GM12878 (cell line): ENCODE results near the gene PCSK2. TPM values are rescaled to one million over a fixed set of nuclear protein-coding genes. Genes with fewer than 3 reads are reported as not detected.

Experiments used
- ATAC-seq: fragments of 200-7000 bp; cut with Tn5 transposase; 3 replicates; pipeline ENCODE4 v1.9.1; 2020; ENCODE audit warnings: mild to moderate bottlenecking, moderate library complexity
- BruUV-seq: library from RNA; stranded (reverse); fragments of 400-500 nt; replicated peaks from 2 replicates; lab custom pipeline; 2021; lab: Mats Ljungman, UMichigan
- CTCF ChIA-PET: fragments of 300-600 bp; sonication (Branson Sonifier 250); formaldehyde crosslinking; extraction: SDS; loops from one replicate; lab custom pipeline; 2021; ENCODE audit warnings: inconsistent platforms; lab: Yijun Ruan, JAX
- POLR2A ChIA-PET: fragments of 350-600 bp; formaldehyde crosslinking; extraction: SDS; loops from one replicate; lab custom pipeline; 2021; ENCODE audit warnings: inconsistent platforms; lab: Charles Lee
- RAD21 ChIA-PET: fragments of 300-600 bp; sonication (Branson Sonifier 250); formaldehyde crosslinking; loops from one replicate; lab custom pipeline; 2023; ENCODE audit warnings: antibody characterized with exemption; ENCODE audit not compliant: unreplicated experiment; lab: Charles Lee
- SMC1A ChIA-PET: fragments of 300-600 bp; sonication (Branson Sonifier 250); formaldehyde crosslinking; loops from one replicate; lab custom pipeline; 2023; ENCODE audit not compliant: unreplicated experiment, uncharacterized antibody; lab: Charles Lee
- DNase-seq: peaks from one replicate; pipeline ENCODE4 v3.0.0-alpha.2; 2011; ENCODE audit warnings: low read depth, low spot score
- FAIRE-seq: peaks from 3 replicates; lab custom pipeline; 2011; peaks lifted over from hg19 to GRCh38; lab: Jason Lieb, UNC
- H2AFZ ChIP-seq: 2 replicates; pipeline ENCODE4 v1.6.0; 2011; ENCODE audit warnings: low read depth, low read length, control low read depth; ENCODE audit not compliant: control insufficient read depth
- H3K27ac ChIP-seq: 2 replicates; pipeline ENCODE4 v1.5.1; 2011; ENCODE audit warnings: control low read depth; ENCODE audit not compliant: control insufficient read depth, insufficient read depth
- H3K27me3 ChIP-seq, 2 experiments: replicated peaks in 1 of 2; 2 replicates each; pipeline versions ENCODE4 v1.6.0 to v1.6.1; 2011; ENCODE audit warnings: low read length in 1 of 2; ENCODE audit not compliant: control insufficient read depth in 2 of 2, insufficient read depth in 2 of 2
- H3K36me3 ChIP-seq, 2 experiments: 2 replicates each; pipeline ENCODE4 v1.5.1; 2011; ENCODE audit warnings: low read length in 1 of 2; ENCODE audit not compliant: control insufficient read depth in 2 of 2, insufficient read depth in 2 of 2
- H3K4me1 ChIP-seq: 2 replicates; pipeline ENCODE4 v1.6.1; 2011; ENCODE audit warnings: mild to moderate bottlenecking, low read length, moderate library complexity, mixed read lengths; ENCODE audit not compliant: control insufficient read depth, insufficient read depth
- H3K4me2 ChIP-seq: 2 replicates; pipeline ENCODE4 v1.6.0; 2011; ENCODE audit warnings: control low read depth; ENCODE audit not compliant: control insufficient read depth, insufficient read depth
- H3K4me3 ChIP-seq: fragments of 200-600 bp; sonication (generic); 2 replicates; pipeline ENCODE4 v1.5.1; 2016
- H3K79me2 ChIP-seq: 2 replicates; pipeline ENCODE4 v1.6.0; 2011; ENCODE audit warnings: low read length; ENCODE audit not compliant: control insufficient read depth, insufficient read depth
- H3K9ac ChIP-seq: 2 replicates; pipeline ENCODE4 v1.8.0; 2011; ENCODE audit warnings: low read length, control low read depth, mixed read lengths; ENCODE audit not compliant: control insufficient read depth, insufficient read depth
- H3K9me3 ChIP-seq: replicated peaks from 3 replicates; pipeline ENCODE4 v1.5.1; 2011; ENCODE audit warnings: mild to moderate bottlenecking, low read length; ENCODE audit not compliant: control insufficient read depth, insufficient read depth
- H4K20me1 ChIP-seq: 2 replicates; pipeline ENCODE4 v1.6.0; 2011; ENCODE audit not compliant: control insufficient read depth, insufficient read depth
- CREB1 ChIP-seq: IDR thresholded peaks from 2 replicates; pipeline ENCODE4 v1.6.1; 2012; ENCODE audit warnings: low read depth, mild to moderate bottlenecking, inconsistent platforms
- NKRF ChIP-seq: fragments of 450-650 bp; conservative IDR thresholded peaks from 2 replicates; pipeline ENCODE4 v1.6.1; 2017; ENCODE audit warnings: mild to moderate bottlenecking, moderate library complexity
- ZNF24 ChIP-seq: fragments of 450-650 bp; IDR thresholded peaks from 2 replicates; pipeline ENCODE4 v1.6.1; 2017; ENCODE audit warnings: antibody characterized with exemption, mild to moderate bottlenecking
- WGBS: methylation state at CpG from one replicate; pipeline ENCODE4 v1.1.6; 2016; ENCODE audit warnings: low lambda C conversion rate; ENCODE audit not compliant: insufficient replicate concordance, insufficient coverage; ENCODE audit errors: missing lambda C conversion rate; 5-methylcytosine and 5-hydroxymethylcytosine counted together
- in situ Hi-C: fragments of 300-500 bp; cut with MboI; formaldehyde crosslinking; loops from 9 replicates; pipeline ENCODE4 v1.14.3; 2018; ENCODE audit warnings: mixed read lengths
- intact Hi-C: fragments of 100-400 bp; cut with micrococcal nuclease; formaldehyde crosslinking; loops from one replicate; pipeline ENCODE4 v1.14.2; 2022; ENCODE audit not compliant: unreplicated experiment
- polyA plus RNA-seq, 11 experiments: library from polyadenylated mRNA; depleted of rRNA in 4 of 11; unstranded in 6 of 11; stranded (reverse) in 5 of 11; fragments of >200 nt; fragmentation: Nextera tagmentation in 4 of 11; fragmentation: Illumina TruSeq in 1 of 11; extraction: Ambion mirVana in 4 of 11; extraction: Trizol in 1 of 11; gene quantifications; 1 replicate in 1 of 11; 2 replicates in 10 of 11; pipeline versions ENCODE4 v1.2.1 to v1.2.3, GENCODE V29; 2011 to 2016; ENCODE audit warnings: inconsistent platforms in 2 of 11, missing spikeins in 2 of 11, low read depth in 1 of 11
- total RNA-seq, 4 experiments: library from RNA; depleted of rRNA in 3 of 4; stranded (reverse); fragments of >200 nt in 3 of 4; fragmentation: Illumina TruSeq in 1 of 4; extraction: Trizol in 1 of 4; gene quantifications; 2 replicates each; pipeline versions ENCODE4 v1.2.1 to v1.2.3, GENCODE V29; 2013 to 2021

Gene PCSK2
- total and polyA plus RNA-seq, 10 of the 15 experiments (the other 5 are each of a cell fraction or from before 2014, with no cell fraction given) = not detected

- TF ChIP-seq NKRF = no peak
Measured at GRCh38 chr20:17327185-17328148, 100.6 kb downstream of the PCSK2 start (continued).

DNA sequence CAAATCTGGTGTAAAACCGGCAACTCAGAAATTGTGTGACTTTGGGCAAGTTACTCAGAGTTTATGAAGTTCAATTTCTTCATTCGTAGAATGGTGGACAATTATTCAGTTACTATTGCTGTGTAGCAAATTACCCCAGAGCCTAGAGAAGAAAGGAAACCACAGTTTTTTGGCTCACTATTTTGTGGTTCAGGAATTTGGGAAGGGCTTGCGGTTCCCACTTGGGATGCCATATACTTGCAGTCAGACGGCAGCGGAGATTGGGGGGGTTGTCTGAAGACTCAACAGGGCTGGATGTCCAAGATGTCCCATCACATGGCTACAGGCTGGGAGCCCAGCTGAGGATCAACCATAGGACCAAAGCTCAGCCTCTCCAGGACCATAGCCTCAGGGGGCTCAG lies 108.1 kb downstream of the PCSK2 start:
- Histone ChIP-seq H3K36me3 (no peaks in the 10 kb centered on the region), H3K27ac (no peak overlapping the region), H4K20me1 (no peaks in the 10 kb centered on the region), H3K4me2 (no peak overlapping the region), H2AFZ (no peak overlapping the region), H3K27me3 (no peaks in the 10 kb centered on the region), H3K4me1 (no peaks in the 10 kb centered on the region), H3K9me3 (no peaks in the 10 kb centered on the region), H3K9ac (no peak overlapping the region), H3K4me3 (no peak overlapping the region), H3K79me2 (no peaks in the 10 kb centered on the region)
- ATAC-seq (no peak), DNase-seq (no peak), FAIRE-seq (no peak)
- WGBS = 65% methylated on average over 5 of the region's 5 CpGs
- BruUV-seq = no TSS peak
- intact Hi-C loops (no loop called here), in situ Hi-C loops (no loop called here)
- ChIA-PET SMC1A (no interaction called here), POLR2A (no interaction called here), RAD21 (no interaction called here), CTCF (no interaction called here)
- TF ChIP-seq ZNF24 (no peak), CREB1 (no peak)
